SW 1271 (cell line): ENCODE measurements around the gene TPD52L2.

Experiments
- DNase-seq, 2 experiments: peaks; one replicate each; lab custom pipeline; 2025; lab: John Stamatoyannopoulos, UW

The TPD52L2 gene

DNA sequence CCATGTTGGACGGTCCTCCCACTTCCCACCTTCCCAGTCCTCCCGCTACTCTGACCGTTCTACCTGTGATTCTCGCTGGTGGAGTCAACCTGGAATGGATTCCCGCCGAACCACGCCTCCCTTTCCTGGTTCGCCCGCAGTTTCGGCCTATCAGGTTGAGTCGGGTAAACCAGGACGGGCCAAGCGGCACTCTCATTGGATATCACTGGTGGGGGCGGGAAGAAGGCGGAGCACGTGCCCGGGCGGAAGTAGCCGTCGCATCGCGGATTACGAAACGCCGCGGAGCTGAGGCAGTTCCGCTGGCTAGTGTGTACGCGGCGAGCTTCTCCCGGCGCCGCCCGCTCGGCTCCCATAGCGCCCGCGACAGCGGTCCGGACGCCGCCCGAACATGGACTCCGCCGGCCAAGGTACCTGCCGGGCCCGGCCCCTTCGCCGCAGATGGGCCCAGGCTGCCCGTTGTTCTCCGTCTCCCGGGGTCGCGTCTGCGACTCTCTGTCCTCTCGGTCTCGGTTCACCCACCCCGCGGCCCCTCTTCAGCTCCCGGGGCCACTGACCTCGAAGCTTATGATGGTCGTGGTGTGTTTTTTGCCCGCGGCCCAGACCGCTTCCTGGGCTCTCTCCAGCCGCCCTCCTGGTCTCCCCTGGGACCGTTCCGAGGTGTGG, at the start of gene TPD52L2:
Gene TPD52L2, plus strand, starts transcription at position 293 of the 663 bp plus-strand sequence. Its CDS starts 96 bp downstream, at position 389.
- DNase-seq: peak; percentile 99

DNA sequence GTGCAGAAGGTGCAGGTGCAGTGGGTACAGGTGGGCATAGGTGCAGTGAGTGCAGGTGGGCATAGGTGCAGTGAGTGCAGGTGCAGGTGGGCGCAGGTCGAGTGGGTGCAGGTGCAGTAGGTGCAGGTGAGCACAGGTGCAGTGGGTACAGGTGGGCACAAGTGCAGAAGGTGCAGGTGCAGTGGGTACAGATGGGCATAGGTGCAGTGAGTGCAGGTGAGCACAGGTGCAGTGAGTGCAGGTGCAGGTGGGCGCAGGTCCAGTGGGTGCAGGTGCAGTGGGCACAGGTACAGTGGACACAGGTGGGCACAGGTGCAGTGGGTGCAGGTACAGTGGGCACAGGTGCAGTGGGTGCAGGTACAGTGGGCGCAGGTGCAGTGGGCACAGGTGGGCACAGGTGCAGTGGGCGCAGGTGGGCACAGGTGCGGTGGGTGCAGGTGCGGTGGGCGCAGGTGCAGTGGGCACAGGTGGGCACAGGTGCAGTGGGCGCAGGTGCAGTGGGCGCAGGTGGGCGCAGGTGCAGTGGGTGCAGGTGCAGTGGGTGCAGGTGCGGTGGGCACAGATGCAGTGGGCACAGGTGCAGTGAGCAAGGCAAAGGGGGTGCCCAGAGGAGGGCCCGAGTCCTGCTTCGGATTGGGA, 49.3 kb upstream of the TPD52L2 start:
- no peak for DNase-seq

DNA sequence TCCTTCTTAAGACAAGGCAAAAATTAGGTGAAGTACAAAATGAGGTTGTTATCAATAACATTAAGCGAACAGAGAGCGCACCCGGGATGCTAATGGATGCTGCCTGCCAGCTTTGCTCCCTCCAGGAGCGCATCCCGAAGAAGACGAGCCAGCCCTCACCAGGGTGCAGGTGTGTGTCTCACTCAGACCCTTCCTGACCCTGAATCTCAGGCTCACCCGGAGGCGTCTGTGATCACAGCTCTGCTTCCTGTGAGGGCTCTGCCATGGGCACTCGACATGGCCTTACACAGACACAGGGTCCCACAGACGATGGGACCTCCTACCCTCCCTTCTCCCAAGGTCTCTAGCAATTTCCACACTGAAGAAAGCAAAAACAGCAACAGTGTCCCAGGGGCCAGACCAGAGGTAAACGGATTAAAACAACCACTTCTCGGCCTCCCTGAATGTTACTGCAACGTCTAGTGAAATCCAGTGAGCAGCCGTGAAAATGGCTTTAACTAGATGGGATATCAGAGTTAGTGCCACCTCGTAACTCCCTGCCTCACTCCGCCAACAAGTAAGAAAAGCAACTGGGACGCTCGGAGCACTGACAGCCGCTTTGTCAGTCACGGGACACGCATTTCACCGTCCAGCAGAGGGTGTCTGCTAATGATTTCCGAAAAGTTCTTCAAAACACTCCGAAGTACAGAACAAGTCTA, 45.7 kb upstream of the TPD52L2 start:
- no peak for DNase-seq

DNA sequence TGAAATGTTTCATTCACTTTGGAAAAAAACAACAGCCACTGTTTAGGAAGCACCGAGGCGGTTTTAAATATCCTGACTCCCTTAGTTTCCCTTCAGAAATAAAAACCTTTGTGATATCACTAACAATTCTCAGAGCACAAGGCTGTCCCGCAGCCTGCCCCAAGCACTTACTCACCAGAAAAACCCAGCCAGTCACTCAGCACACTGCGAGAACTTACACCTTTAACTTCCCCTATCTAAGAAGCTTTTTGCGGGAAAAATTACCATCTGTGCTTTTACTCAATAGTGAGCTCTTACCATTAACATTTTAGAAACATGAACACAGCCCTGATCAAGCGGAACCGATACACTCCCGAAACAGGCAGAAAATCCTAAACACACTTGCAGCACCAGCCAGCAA, 43.3 kb upstream of the TPD52L2 start:
- no peak for DNase-seq

DNA sequence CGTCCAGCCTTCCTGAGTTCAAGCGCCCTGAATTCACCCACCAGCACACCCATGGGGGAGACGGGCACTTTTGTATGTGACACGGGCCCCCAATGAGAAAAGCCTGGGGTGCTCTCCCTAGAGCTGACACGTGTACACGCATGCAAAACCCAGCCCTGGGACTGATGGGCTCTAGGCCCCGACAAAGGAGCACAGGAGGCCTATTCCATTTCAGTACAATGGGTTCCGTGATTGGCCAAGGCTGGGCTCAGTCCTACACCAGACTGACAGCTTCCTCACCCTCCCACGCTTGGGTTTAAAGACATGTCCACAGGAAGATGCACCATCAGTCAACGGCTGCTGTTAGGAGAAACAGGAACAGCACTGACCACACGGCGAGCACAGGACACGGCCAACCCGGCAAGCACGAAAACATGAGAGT, 42.8 kb upstream of the TPD52L2 start:
- DNase-seq: no peak

DNA sequence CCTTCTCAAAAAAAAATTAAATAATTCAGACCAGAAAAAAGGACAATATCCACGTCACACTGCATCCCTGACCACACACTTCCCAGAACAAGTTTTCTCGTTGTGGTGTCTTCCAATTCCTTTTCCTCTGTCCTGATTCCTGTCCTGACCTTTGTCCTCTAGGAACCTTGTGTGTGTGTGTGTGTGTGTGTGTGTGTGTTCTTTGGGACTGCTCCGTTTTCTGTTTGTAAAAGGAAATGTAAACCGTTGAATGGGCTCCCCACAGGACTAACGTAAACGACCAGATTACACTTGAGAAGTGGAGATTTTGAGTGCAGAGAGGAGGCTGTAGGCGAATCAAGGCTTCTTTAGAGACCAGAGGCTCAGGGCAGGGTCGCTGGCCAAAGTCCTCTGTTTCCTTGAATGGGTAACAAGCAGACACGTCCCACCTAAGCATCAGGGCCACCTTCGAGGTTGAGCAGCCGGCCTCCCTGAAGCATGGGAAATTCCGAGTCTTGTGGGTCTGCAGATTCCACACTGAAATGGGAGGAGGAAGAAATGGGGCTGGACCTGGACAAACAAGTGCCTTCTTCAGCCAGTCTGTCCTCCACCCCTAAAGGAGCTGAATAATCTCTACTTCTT, 41.3 kb upstream of the TPD52L2 start:
- no peak for DNase-seq

DNA sequence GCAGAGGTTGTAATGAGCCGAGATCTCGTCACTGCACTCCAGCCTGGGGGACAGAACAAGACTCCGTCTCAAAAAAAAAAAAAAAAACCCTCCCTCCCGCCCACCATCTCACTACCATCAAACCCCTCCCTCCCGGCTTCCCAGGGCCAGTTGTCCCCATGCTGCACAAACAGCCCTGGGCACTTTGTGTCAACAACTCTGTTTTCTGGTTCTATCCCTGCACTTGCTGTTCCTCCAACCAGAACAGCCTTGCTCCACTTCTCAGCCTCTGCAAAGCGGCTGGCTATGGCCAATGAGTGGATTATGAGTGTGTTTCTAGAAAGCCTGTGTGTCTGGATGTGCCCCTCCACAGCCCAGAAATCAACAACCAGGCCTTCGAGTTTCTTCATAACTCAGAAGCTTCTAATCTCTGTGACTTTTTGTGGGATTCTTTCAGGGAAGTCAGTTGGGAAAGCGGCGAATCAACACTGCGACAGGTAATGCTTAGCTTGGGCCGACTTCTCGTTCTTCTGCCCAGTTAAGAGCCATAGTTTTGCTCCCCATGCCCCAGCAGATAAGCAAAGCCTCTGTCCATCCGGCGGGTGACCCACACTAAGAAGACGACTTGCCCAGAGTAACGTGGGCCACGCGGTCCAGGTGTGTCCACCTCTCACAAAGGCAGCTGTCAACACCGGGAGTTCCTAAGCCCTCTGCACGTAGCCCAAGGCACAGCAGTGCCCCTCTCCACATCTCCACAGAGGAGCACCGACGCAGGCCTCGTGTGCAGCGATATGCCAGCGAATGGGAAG, 39.5 kb upstream of the TPD52L2 start:
- DNase-seq: no peak

DNA sequence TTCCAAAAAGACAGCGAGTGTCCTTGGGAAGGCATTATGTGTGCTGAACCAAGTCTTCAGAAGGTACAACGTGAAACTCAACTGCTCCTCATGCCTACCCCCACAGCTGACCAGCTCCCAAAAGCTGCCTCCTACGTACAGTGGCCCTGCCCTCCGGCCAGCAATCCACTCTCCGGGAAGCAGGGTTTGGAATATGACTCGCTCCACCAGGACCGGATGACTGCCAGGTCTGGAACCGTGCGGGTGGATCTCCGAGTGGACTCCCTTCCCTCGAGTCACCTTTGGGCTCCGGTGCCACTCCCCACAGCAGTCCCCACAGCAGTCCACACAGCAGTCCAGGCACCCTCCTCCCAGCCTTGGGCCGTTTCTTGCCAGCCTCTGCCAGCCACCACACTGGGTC, 38.3 kb upstream of the TPD52L2 start:
- no peak for DNase-seq

DNA sequence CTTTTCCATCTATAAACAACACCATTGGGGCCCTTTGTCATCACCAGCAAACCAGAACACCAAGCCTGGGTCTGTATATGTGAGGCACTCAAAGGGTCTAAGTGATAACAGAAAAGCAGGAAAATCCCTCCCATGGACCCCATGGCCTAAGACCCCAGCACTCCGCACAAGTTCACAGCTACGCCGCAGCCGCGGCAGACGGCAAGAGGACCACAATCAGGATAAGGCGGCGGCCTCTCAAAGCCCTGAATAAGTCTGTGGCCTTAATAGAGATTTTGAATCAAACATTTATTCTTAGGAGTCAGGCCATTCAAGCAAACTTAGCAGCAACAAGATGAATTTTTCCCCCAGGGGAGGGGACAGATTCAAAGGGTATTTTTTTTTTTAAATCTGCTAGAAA, 36.9 kb upstream of the TPD52L2 start:
- DNase-seq: no peak

DNA sequence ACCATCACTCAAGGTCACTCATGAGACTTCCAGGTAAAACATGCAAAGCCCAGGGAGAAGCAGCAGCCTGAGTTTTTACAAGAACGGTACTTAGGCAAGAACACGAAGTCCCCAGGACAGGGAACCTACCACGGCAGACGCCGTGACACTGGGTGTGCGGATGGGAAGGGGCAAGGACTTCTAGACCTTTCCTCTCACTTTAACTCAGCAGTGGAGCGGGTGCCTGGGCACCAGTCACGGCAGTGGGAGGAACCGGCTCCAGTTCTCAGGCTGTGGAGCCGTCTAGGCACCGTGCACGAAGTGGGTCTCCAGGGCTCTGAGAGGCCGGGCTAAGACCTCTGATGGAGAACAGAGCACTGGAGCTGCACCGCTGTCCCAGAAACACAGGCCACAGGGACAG, 36.5 kb upstream of the TPD52L2 start:
- no peak for DNase-seq

DNA sequence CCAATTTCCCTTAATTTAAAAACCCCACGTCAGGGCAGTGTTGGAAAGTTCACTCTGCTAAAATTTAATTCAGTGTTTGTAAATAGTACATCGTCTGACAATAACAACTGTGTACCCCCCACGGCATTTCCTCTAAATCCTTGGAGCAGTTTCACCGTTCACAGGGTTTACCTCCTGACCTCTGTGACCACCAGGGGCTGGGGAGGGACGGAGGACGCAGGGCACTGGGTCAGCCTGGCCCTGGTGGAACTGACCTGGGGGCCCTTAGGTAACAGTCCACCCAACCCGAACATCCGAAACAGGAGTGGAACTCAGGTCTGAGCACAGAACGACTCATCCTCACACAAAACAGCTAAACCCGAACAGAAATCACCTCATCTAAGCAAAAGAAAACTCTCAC, 36.1 kb upstream of the TPD52L2 start:
- no peak for DNase-seq

DNA sequence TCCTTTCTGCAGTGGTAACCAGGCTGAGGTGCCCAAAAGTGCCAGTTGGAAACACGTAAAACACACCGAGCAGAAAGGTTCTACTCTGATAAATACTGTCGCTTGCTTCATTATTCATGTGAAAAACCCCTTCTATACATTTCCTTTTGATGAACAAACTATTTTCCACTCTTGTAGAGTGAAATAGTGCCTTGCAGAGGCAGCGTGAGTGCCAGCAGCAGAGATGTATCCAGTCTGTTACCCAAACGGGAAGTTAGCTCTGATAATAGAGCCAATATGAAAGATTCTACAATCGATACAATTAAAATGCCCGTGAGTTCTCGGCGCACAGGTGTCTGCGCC, 35.5 kb upstream of the TPD52L2 start:
- no peak for DNase-seq

DNA sequence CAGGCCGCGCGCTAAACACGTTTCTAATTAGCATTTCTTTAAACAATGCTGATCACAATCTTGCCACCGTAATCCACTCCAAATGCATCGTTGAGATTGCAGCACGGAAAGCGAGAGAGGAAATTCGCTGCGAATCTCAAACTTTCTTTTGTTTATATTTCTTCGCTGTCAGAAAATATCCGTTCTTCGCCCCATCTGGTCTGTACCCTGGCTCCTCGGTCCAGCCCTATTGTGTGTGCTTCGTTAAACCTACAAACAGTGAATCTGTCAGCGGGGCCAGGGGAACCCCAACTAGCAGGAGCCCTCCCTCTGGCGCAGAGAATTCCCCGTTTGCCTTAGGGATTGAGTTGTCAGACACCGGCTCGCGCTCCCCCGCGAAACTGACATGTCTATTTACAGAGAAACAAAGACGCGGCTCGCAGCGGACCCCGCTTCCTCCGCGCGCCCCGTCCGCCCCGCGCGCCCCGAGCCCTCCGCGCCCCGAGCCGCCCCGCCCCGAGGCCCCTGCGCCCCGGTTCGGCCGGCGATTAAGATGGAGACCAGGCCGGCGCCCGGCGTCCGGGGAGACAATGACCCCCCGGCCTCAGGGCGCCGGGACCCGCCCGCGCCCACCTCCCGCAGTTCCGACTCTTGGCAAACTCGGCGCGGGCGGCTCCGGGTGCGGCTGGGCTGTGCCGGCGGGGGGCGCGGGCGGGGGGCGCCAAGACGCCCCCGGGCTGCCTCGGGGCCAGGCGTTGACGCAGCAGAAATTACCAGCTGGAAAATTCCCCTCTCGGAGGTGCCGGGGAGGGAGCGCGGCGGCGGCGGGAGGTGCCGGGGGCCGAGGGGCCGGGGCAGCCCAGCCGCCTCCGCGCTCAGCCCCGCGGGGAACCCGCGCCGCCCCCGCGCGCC, 34.9 kb upstream of the TPD52L2 start:
- DNase-seq: no peak

DNA sequence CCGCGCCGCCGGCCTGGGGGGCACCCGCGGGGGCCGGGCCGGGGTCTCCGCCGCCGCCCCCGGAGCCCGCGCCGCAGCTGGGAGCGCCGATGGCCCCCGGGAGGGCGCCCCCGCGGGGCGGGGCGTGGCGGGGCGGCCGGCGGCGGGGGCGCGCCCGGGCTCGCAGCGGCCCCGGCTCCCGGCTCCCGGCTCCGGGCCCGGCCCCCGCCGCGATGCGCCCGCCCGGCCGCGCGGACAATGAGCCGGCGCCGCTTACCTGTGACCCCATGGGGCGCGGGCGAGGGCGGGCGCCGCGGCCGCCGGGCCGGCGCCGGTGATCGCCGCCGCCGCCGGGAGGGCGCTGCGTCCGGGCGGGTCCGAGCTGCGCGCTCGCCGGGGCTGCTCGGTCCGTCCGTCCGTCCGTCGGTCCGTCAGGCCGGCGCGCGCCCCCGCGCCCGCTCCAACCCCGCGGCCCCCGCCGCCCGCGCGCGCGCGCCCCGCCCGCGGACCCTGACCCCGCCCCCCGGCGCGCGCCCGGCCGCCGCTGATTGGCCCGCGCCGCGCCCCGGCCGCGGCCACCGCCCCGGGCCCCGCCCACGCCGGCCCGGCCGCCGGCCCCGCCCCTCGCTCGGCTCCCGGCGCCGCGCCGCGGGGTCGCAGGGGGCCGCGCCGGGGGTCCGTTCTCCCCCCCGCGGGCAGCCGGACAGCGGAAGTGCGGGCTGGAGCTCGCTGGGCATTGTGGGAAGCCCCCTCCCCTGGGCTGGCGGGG, 34.1 kb upstream of the TPD52L2 start, which contains the start of gene ZBTB46:
Gene ZBTB46, minus strand, starts transcription at position 424 of the 748 bp plus-strand sequence. CDS start 40,507 bp downstream, outside the sequence.
- DNase-seq: no peak

DNA sequence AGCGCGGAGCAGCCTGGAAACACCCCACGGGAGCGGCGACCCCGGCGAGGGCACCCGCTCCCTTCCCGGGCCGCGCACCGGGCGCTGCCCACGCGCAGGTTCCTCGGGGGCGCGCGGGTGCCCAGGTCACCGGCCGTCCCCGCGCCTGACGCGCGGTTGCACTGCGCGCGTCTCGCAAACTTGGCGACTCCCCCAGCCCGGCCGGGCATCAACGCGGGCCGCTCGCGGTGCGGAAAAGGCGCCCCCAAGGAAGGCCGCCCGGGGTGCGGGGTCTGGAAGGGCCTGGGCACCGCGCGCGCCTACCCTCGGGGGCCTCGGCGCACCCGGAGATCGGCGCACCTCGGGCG, 33.5 kb upstream of the TPD52L2 start:
- no peak for DNase-seq

DNA sequence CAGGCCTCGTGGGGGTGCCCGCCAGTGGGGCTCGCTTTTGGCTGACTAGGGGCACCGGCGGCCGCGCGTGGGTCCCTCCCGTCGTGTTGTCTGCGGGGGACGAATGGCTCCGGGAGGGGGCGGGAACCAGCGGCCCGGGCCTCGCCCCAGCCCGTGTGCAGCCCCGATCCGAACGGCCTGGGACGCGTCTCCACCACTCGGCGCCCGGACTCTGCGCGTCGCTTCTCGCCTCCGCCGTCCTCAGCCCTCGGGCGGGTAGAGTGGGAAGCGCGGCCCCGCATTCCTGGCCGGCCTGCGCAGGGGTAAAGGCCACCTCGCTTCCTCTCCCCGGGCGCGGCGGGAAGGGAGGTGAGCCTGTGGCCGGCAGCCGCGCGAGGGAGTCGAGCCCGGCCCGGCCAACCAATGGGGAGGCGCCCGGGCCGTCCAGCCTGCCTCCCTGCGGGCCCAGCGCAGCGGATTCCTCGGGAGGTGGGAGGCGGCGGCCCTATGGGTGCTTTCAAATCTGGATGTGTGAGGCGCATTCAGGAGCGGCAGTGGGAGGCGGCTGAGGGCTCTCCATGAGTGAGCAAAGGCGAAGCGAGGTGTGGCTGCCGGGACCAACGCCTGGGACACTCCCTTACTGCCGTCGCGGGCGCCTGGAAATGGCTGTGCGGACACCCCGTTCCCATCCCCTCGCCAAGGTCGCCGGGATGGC, 32.9 kb upstream of the TPD52L2 start:
- no peak for DNase-seq

DNA sequence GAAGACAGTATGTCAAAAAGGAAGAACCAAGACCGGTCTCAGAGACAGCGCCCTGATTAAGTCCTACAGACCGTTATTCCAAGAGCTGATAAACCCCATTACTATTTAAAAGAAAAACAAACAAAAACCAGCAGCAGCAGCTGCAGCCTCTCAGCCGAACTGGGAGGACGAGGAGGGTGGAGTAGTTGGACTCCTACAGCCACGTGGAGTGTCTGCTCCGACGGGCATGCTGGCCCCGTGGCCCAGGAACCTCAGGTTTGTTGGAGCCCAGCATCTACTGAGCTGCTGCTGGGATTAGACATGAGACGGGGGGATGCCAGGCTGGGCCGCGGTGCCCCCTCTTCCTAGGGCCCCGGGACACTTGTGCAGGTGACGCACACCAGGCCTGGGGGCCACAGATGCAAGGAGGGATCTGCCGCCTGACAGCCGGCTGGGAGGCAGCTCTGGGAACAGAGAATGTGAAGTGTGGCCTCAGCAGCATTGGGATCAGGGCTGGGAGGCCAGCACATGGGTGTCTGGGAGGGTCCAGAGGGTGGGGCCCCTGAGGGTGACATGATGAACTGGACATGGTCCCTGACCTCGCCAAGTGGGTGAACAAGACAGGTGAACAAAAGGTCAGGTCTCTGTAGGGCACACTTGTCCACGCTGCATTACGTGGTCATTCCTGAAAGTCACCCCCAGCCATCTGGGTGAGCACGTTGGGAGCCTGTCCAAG, 31.1 kb upstream of the TPD52L2 start:
- no peak for DNase-seq

DNA sequence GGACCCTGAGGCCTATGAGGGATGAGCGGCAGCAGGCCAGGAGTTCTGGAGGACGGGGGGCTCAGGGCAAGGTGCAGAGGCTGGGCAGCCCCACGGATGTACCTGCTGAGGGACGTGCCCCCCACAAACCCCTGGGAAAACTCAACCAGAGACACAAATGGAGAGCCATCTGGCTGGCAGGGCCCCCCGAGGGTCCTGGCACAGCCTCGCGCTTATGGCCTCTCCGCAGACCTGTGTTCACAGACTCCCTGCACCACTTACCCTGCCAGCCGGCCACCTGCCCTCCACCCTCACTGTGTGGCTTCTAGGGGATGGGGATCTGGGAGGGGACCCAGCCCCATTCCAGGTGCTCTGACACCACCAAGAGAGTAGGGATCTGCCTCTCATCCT, 30.6 kb upstream of the TPD52L2 start:
- DNase-seq: no peak
